Liver (tissue), 9 donors: ENCODE measurements around the gene ABLIM2. TPM values are rescaled to one million over a fixed set of nuclear protein-coding genes. Genes with fewer than 3 reads are reported as not detected.

Experiments
- DNase-seq: peaks from one replicate; pipeline ENCODE4 v3.0.0-alpha.2; 2017; ENCODE audit warnings: low spot score
- H3K27ac ChIP-seq, 2 donors: one replicate each; pipeline ENCODE4 v1.7.0; 2013; ENCODE audit warnings: inconsistent platforms in 2 of 2, low read length in 2 of 2, control low read depth in 1 of 2, low read depth in 1 of 2, mild to moderate bottlenecking in 1 of 2
- H3K27me3 ChIP-seq, 4 donors: one replicate each; pipeline versions ENCODE4 v1.6.1 to v1.7.0; 2013; ENCODE audit warnings: low read length in 3 of 4, inconsistent platforms in 1 of 4, mild to moderate bottlenecking in 1 of 4, moderate library complexity in 1 of 4; ENCODE audit not compliant: control insufficient read depth in 4 of 4, insufficient read depth in 4 of 4
- H3K36me3 ChIP-seq, 4 donors: one replicate each; pipeline versions ENCODE4 v1.6.1 to v1.7.0; 2013; ENCODE audit warnings: low read length in 3 of 4, mild to moderate bottlenecking in 3 of 4, low read depth in 1 of 4, moderate library complexity in 1 of 4; ENCODE audit not compliant: control insufficient read depth in 4 of 4, insufficient read depth in 3 of 4
- H3K4me1 ChIP-seq, 4 donors: one replicate each; pipeline versions ENCODE4 v1.6.1 to v1.7.0; 2013; ENCODE audit warnings: low read length in 3 of 4, mild to moderate bottlenecking in 3 of 4, moderate library complexity in 1 of 4; ENCODE audit not compliant: control insufficient read depth in 4 of 4, insufficient read depth in 4 of 4
- H3K4me3 ChIP-seq, 3 donors: one replicate each; pipeline versions ENCODE4 v1.6.1 to v1.7.0; 2013; ENCODE audit warnings: low read length in 3 of 3, control low read depth in 1 of 3, low read depth in 1 of 3, mild to moderate bottlenecking in 1 of 3
- H3K9ac ChIP-seq, 2 donors: one replicate each; pipeline ENCODE4 v1.7.0; 2013; ENCODE audit warnings: low read length in 2 of 2, mild to moderate bottlenecking in 2 of 2, moderate library complexity in 2 of 2, control low read depth in 1 of 2, low read depth in 1 of 2
- H3K9me3 ChIP-seq, 4 donors: one replicate each; pipeline versions ENCODE4 v1.6.1 to v1.7.0; 2013; ENCODE audit warnings: low read length in 3 of 4; ENCODE audit not compliant: control insufficient read depth in 4 of 4
- ATF3 ChIP-seq: IDR thresholded peaks from 2 replicates; pipeline ENCODE4 v1.6.1; 2016; ENCODE audit warnings: antibody characterized with exemption
- CTCF ChIP-seq: fragments of 150-350 bp; IDR thresholded peaks from 2 replicates; pipeline ENCODE4 v1.5.1; 2017; ENCODE audit warnings: improper control_type of control experiment, low read depth, low read length; ENCODE audit not compliant: missing input control
- EGR1 ChIP-seq, 2 donors: IDR thresholded peaks; 2 replicates each; pipeline ENCODE4 v1.6.1; 2016 to 2018; ENCODE audit warnings: antibody characterized with exemption in 2 of 2, low read depth in 2 of 2
- FOXA1 ChIP-seq: IDR thresholded peaks from 2 replicates; pipeline ENCODE4 v1.6.1; 2016; ENCODE audit warnings: antibody characterized with exemption
- FOXA2 ChIP-seq: IDR thresholded peaks from 2 replicates; pipeline ENCODE4 v1.6.1; 2016; ENCODE audit warnings: antibody characterized with exemption
- HNF4G ChIP-seq: IDR thresholded peaks from 2 replicates; pipeline ENCODE4 v1.6.1; 2016; ENCODE audit warnings: antibody characterized with exemption
- JUND ChIP-seq, 2 donors: IDR thresholded peaks; 2 replicates each; pipeline ENCODE4 v1.6.1; 2016; ENCODE audit warnings: antibody characterized with exemption in 2 of 2
- MAX ChIP-seq: IDR thresholded peaks from 2 replicates; pipeline ENCODE4 v1.6.1; 2016; ENCODE audit warnings: antibody characterized with exemption
- NR2F2 ChIP-seq: IDR thresholded peaks from 2 replicates; pipeline ENCODE4 v1.6.1; 2016; ENCODE audit warnings: antibody characterized with exemption
- RAD21 ChIP-seq, 2 donors: IDR thresholded peaks; 2 replicates each; pipeline ENCODE4 v1.6.1; 2016; ENCODE audit warnings: antibody characterized with exemption in 2 of 2, mild to moderate bottlenecking in 2 of 2
- REST ChIP-seq: IDR thresholded peaks from 2 replicates; pipeline ENCODE4 v1.6.1; 2016; ENCODE audit warnings: antibody characterized with exemption, mild to moderate bottlenecking
- RXRA ChIP-seq, 2 donors: IDR thresholded peaks; 2 replicates each; pipeline ENCODE4 v1.6.1; 2017 to 2018; ENCODE audit warnings: antibody characterized with exemption in 2 of 2, mild to moderate bottlenecking in 1 of 2
- SP1 ChIP-seq: IDR thresholded peaks from 2 replicates; pipeline ENCODE4 v1.6.1; 2018; ENCODE audit warnings: antibody characterized with exemption, mild to moderate bottlenecking
- TAF1 ChIP-seq: conservative IDR thresholded peaks from 2 replicates; pipeline ENCODE4 v1.6.1; 2016; ENCODE audit warnings: antibody characterized with exemption, mild to moderate bottlenecking
- YY1 ChIP-seq: IDR thresholded peaks from 2 replicates; pipeline ENCODE4 v1.6.1; 2016; ENCODE audit warnings: antibody characterized with exemption, mild to moderate bottlenecking
- ZBTB33 ChIP-seq: IDR thresholded peaks from 2 replicates; pipeline ENCODE4 v1.6.1; 2016; ENCODE audit warnings: antibody characterized with exemption
- WGBS: extraction: QIAGEN DNeasy Blood & Tissue Kit; methylation state at CpG from one replicate; pipeline ENCODE4 v1.1.7; 2013; 5-methylcytosine and 5-hydroxymethylcytosine counted together
- polyA plus RNA-seq, 2 donors: library from polyadenylated mRNA; stranded (reverse) in 1 of 2; unstranded in 1 of 2; fragments of 200-250 nt in 1 of 2; fragments of >200 nt in 1 of 2; fragmentation: Nextera tagmentation in 1 of 2; extraction: Ambion mirVana in 1 of 2; gene quantifications; one replicate each; pipeline versions ENCODE4 v1.2.1 to v1.2.3, GENCODE V29; 2013 to 2015
- total RNA-seq, 2 donors: library from RNA; depleted of rRNA; stranded (reverse); fragments of >200 nt; gene quantifications; one replicate each; pipeline ENCODE4 v1.2.3, GENCODE V29; 2014
- donor health status: healthy.
- donor health status: healthy.
- donor health status: healthy.
- donor health status: healthy.
- donor health status: healthy.

ABLIM2 gene
- total and polyA plus RNA-seq, 4 donors: 0.75 to 2.5 (median 0.93) TPM

GRCh38 chr4:8012517-8012916, 146.1 kb downstream of the ABLIM2 start:
- TF ChIP-seq CTCF: no peak
- TF ChIP-seq SP1: no peak
- no peak for TF ChIP-seq RAD21 (IDR thresholded peaks at IDR 0.05)
- no peak for TF ChIP-seq REST
- no peak for TF ChIP-seq JUND (IDR thresholded peaks at IDR 0.05)
- TF ChIP-seq TAF1: no peak
- TF ChIP-seq FOXA2: no peak
- no peak for TF ChIP-seq ZBTB33
- TF ChIP-seq YY1: no peak
- TF ChIP-seq FOXA1: no peak
- no peak for TF ChIP-seq HNF4G
- no peak for TF ChIP-seq RXRA (IDR thresholded peaks at IDR 0.05)
- TF ChIP-seq NR2F2: no peak
- Histone ChIP-seq H3K9ac (no peak overlapping the region), H3K27ac (no peak overlapping the region), H3K4me1 (peaks cover 0 to 3% (median 1%) of the 10 kb centered on the region in 4 donors), H3K4me3 (no peak overlapping the region), H3K27me3 (no peaks in the 10 kb centered on the region), H3K36me3 (no peaks in the 10 kb centered on the region), H3K9me3 (no peaks in the 10 kb centered on the region)
- no peak for DNase-seq
- 91% methylated on average over 3 of the region's 3 CpGs for WGBS

- WGBS: 52% methylated on average over 12 of the region's 12 CpGs
- H3K4me1 ChIP-seq: peaks cover 0 to 3% (median 1%) of the 10 kb centered on the region in 4 donors
- DNase-seq: peak; percentile 40
- H3K9ac ChIP-seq: no peak overlapping the region
- no peaks in the 10 kb centered on the region for H3K9me3 ChIP-seq
- no peaks in the 10 kb centered on the region for H3K27me3 ChIP-seq
- TF ChIP-seq RXRA (IDR thresholded peaks at IDR 0.05): no peak
- no peak for TF ChIP-seq TAF1
- TF ChIP-seq HNF4G: no peak
- TF ChIP-seq SP1: no peak
- no peak for TF ChIP-seq EGR1 (IDR thresholded peaks at IDR 0.05; ENCODE audit: low read depth in 2 of 2)
- no peak for TF ChIP-seq ATF3
- no peak for TF ChIP-seq FOXA2
- no peak for TF ChIP-seq YY1
- TF ChIP-seq NR2F2: no peak
- no peak for TF ChIP-seq MAX
- no peak for TF ChIP-seq JUND (IDR thresholded peaks at IDR 0.05)
- no peak for TF ChIP-seq RAD21 (IDR thresholded peaks at IDR 0.05)
- H3K27ac ChIP-seq: no peak overlapping the region
- H3K4me3 ChIP-seq: no peak overlapping the region
- H3K36me3 ChIP-seq: no peaks in the 10 kb centered on the region
These were observed 148.0 kb downstream of the ABLIM2 start for GRCh38 chr4:8010618-8011017.
